ENCODE results near the gene RAB33B.

DNA sequence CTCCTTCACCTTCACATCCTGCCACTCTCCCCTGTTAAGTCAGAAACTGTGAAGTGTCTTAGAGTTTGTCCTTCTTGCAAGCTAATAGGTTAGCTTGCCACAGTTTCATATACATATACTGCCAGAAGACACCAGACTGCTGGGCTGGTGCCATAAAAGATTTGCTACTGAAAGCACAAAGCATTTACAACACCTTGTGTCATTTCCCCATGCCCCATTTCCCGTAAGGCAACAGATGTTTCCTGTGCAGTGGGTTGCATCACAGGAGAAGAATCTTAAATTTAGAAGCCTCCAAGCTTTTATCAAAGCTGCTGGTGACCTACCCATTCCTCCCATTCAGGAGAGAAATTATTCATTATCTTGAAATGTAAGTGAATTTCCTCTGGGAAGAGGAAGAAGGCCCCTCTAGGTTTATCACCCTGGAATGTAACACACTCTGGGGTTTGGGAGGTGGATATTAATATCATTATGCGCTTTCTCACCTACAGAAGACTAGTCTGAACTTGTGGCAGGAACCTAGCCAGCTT lies 34.5 kb upstream of the RAB33B start:
- TF ChIP-seq, protein P1, sequence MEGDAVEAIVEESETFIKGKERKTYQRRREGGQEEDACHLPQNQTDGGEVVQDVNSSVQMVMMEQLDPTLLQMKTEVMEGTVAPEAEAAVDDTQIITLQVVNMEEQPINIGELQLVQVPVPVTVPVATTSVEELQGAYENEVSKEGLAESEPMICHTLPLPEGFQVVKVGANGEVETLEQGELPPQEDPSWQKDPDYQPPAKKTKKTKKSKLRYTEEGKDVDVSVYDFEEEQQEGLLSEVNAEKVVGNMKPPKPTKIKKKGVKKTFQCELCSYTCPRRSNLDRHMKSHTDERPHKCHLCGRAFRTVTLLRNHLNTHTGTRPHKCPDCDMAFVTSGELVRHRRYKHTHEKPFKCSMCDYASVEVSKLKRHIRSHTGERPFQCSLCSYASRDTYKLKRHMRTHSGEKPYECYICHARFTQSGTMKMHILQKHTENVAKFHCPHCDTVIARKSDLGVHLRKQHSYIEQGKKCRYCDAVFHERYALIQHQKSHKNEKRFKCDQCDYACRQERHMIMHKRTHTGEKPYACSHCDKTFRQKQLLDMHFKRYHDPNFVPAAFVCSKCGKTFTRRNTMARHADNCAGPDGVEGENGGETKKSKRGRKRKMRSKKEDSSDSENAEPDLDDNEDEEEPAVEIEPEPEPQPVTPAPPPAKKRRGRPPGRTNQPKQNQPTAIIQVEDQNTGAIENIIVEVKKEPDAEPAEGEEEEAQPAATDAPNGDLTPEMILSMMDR (IDR thresholded peaks at IDR 0.05): no peak
- peak; percentile 49 to 72 (median 64) for TF ChIP-seq POLR2AphosphoS5 (IDR thresholded peaks at IDR 0.05)
- TF ChIP-seq POLR2A (IDR thresholded peaks at IDR 0.05): no peak
